ENCODE data around the gene ZNF320. TPM values are rescaled to one million over a fixed set of nuclear protein-coding genes. Genes with fewer than 3 reads are reported as not detected.
"Not testable (repeated sequence)": the region's sequence is repeated elsewhere in the genome, so short reads cannot be mapped to it uniquely, and the experiment has no call there.

Gene ZNF320
- total RNA-seq, 6 experiments from 2014 or later: 4.7 to 7.3 (median 5.4) TPM

DNA sequence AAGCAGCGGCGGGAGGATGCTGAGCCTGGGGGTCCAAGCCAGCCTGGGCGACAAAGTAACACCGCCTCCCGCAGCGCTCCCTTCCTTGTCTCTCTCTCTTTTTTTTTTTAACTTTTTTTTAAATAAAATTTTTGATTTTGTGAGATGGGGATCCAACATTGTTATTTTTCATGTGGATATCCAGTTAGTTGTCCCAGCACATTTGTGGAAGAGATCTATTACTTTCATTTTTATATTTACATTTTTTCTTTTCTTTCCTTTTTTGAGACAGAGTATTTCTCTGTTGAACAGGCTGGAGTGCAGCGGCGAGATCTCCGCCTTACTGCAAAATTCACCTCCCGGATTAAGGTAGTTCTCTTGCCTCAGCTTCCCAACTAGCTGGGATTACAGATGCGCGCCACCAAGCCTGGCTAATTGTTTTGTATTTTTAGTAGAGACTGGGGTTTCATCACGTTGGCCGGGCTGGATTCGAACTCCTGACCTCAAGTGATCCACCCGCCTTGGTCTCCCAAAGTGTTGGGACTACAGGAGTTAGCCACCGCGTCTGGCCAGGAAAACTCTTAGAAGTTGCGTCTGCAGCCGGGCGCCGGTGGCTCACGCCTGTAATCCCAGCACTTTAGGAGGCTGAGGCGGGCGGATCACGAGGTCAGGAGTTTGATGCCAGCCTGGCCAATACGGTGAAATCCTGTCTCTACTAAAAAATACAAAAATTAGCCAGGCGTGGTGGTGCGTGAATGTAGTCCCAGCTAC lies 45.9 kb upstream of the ZNF320 start:
- H3K27ac Mint-ChIP-seq: peak overlapping the region; percentile 87; the same call in 1 of the 2 replicates
- no peak for DNase-seq
- TF ChIP-seq, protein P1, sequence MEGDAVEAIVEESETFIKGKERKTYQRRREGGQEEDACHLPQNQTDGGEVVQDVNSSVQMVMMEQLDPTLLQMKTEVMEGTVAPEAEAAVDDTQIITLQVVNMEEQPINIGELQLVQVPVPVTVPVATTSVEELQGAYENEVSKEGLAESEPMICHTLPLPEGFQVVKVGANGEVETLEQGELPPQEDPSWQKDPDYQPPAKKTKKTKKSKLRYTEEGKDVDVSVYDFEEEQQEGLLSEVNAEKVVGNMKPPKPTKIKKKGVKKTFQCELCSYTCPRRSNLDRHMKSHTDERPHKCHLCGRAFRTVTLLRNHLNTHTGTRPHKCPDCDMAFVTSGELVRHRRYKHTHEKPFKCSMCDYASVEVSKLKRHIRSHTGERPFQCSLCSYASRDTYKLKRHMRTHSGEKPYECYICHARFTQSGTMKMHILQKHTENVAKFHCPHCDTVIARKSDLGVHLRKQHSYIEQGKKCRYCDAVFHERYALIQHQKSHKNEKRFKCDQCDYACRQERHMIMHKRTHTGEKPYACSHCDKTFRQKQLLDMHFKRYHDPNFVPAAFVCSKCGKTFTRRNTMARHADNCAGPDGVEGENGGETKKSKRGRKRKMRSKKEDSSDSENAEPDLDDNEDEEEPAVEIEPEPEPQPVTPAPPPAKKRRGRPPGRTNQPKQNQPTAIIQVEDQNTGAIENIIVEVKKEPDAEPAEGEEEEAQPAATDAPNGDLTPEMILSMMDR (IDR thresholded peaks at IDR 0.05): no peak
- H3K27me3 Mint-ChIP-seq (ENCODE audit: insufficient read depth): no peaks in the 10 kb centered on the region
- peaks cover 27% of the 10 kb centered on the region for H3K9me3 Mint-ChIP-seq
- H3K4me1 Mint-ChIP-seq (ENCODE audit: low read depth): peaks cover 19% of the 10 kb centered on the region
- peak overlapping the region; percentile 91 for H3K4me3 Mint-ChIP-seq
- peaks cover 16% of the 10 kb centered on the region for H3K36me3 Mint-ChIP-seq (ENCODE audit: low read depth)

DNA sequence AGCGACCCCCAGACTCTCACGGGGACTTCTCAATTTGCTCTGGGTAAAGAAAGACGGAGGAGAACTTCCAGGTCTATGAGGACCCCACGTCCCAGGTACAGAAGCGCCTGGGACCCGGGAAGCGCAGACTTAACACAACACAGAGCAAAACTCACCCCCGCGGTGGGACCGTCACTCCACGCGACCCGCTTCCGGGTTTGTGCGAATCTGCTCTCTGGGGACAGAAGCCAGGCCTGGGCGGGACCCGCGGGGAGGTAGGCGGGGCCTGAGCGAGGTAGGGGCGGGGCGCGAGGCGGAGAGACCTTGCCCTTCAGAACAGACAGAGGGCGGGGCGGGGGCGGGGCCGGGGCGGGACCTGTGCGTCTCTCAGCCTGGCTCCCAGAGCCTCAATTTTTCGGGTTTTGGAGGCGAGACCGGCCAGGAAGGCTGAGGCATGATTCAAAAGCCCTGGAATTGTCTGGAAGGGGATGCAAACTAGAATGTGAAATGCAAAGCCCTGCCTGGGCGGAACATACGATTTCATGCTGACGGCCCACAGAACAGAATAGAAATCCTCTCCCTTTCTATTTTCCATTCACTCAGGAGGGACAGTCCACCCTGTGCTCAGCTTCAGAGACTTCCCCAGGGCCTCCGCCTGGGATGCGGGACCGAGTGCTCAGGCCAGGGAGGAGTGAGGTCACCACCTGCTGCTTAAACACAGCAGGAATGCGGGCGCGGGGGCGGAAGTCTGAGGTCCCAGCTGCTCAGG lies 45.1 kb upstream of the ZNF320 start:
- TF ChIP-seq, protein P1 (IDR thresholded peaks at IDR 0.05): no peak
- H3K36me3 Mint-ChIP-seq (ENCODE audit: low read depth): peaks cover 19% of the 10 kb centered on the region
- peaks cover 19% of the 10 kb centered on the region for H3K4me1 Mint-ChIP-seq (ENCODE audit: low read depth)
- H3K27ac Mint-ChIP-seq: peak overlapping the region; percentile 87
- H3K4me3 Mint-ChIP-seq: peak overlapping the region; percentile 91
- DNase-seq: peak; percentile 79
- peaks cover 21% of the 10 kb centered on the region for H3K9me3 Mint-ChIP-seq
- no peaks in the 10 kb centered on the region for H3K27me3 Mint-ChIP-seq (ENCODE audit: insufficient read depth)

DNA sequence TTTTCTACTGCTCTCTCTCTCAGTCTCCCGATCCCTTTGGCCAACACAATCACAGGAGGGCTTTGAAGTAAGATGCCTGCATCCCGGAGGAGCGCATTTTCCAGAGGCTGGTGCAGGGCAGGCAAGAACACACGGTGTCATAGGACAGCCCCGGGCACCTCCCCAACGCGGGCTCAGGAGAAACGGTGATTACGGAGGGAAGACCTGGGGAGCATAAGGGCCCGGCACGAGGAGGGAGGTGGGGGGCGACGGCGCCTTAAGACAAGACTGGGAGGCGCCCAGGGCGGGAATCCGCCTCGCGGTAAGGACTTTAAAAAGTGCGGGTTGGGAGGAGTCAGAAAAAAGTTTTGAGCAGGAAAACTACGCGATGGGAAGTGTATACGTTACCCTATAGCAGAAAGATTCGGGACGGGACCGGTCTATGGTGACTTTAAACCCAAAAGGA lies 44.5 kb upstream of the ZNF320 start:
- Mint-ChIP-seq H3K9me3 (peaks cover 17% of the 10 kb centered on the region), H3K4me3 (peak overlapping the region; percentile 91), H3K36me3 (ENCODE audit: low read depth) (peaks cover 21% of the 10 kb centered on the region), H3K4me1 (ENCODE audit: low read depth) (peaks cover 19% of the 10 kb centered on the region), H3K27me3 (ENCODE audit: insufficient read depth) (no peaks in the 10 kb centered on the region), H3K27ac (peak overlapping the region; percentile 87)
- TF ChIP-seq, protein P1 (IDR thresholded peaks at IDR 0.05): no peak
- DNase-seq: peak; percentile 10

DNA sequence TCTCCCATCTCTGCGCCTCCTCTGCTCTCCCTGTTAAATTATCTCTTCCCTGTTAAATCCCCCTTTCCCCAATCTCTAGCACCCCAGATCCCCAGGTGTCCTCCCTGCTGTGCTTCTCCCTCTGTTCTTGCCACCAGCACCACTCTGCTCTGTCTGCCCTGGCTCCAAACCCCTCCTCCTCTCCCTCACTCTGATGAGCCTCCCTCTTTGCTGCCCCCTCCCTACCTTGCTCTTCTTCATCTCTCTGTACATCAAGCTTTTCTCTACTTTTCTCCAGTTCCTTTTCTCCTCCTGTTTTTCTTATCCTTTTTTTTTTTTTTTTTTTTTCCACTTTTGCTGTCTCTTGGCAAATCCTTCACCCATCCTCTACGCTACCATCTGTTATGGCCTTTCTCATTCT lies 44.1 kb upstream of the ZNF320 start:
- DNase-seq; H3K27me3 Mint-ChIP-seq (ENCODE audit: insufficient read depth): not testable (repeated sequence)
- Mint-ChIP-seq H3K27ac (peak overlapping the region; percentile 87), H3K4me3 (peak overlapping the region; percentile 91), H3K9me3 (peaks cover 19% of the 10 kb centered on the region), H3K4me1 (ENCODE audit: low read depth) (peaks cover 19% of the 10 kb centered on the region), H3K36me3 (ENCODE audit: low read depth) (peaks cover 25% of the 10 kb centered on the region)

DNA sequence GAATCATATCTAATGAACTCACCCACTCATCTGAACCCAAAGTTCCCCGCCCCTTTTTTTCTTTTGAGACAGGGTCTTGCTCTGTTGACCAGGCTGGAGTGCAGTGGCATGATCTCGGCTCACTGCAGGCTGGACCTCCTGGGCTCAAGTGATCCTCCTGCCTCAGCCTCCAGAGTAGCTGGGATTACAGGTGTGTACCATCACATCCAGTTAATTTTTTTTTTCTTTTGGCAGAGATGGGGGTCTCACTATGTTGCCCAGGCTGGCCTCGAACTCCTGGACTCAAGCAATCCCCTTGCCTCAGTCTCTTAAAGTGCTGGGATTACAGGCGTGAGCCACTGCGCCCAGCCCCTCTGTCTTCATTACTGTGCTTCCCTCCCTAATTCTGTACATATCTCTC lies 43.5 kb upstream of the ZNF320 start:
- H3K36me3 Mint-ChIP-seq (ENCODE audit: low read depth): peaks cover 27% of the 10 kb centered on the region
- H3K27me3 Mint-ChIP-seq (ENCODE audit: insufficient read depth); H3K27ac Mint-ChIP-seq; DNase-seq: not testable (repeated sequence)
- peaks cover 17% of the 10 kb centered on the region for H3K9me3 Mint-ChIP-seq
- H3K4me3 Mint-ChIP-seq: peak overlapping the region; percentile 91
- H3K4me1 Mint-ChIP-seq (ENCODE audit: low read depth): peaks cover 19% of the 10 kb centered on the region

DNA sequence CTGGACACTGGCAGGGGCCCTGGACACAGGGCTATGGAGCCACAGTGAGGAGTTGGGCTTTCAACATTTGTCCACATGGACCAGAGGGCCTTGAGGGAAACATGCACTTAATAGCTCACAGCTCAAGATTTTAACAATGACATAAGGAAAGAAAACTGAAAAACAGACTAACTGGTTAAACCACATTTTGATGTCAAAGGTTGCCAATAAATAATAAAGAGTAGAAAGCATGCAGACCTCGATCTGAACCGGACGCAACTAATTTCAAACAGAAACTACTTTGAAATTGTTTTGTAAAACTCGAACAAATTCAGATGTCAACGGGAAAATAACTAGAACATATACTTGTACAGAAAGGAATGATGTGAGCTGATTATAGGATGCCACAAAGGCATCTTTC lies 41.3 kb upstream of the ZNF320 start:
- peaks cover 15% of the 10 kb centered on the region; the same call in 1 of the 2 replicates for H3K9me3 Mint-ChIP-seq
- DNase-seq: no peak
- H3K36me3 Mint-ChIP-seq (ENCODE audit: low read depth): peaks cover 34% of the 10 kb centered on the region
- peak overlapping the region; percentile 69 for H3K4me3 Mint-ChIP-seq
- peaks cover 19% of the 10 kb centered on the region for H3K4me1 Mint-ChIP-seq (ENCODE audit: low read depth)
- H3K27ac Mint-ChIP-seq: peak overlapping the region; percentile 9; the same call in 1 of the 2 replicates
- TF ChIP-seq, protein P1 (IDR thresholded peaks at IDR 0.05): no peak
- H3K27me3 Mint-ChIP-seq (ENCODE audit: insufficient read depth): no peaks in the 10 kb centered on the region

Data from HFFc6 (cell line).